ENCODE results near the gene TDRD10. TPM values are rescaled to one million over a fixed set of nuclear protein-coding genes. Genes with fewer than 3 reads are reported as not detected.

Gene TDRD10
- total RNA-seq, 4 donors from 2014 or later, result 0.57 to 1.5 (median 0.83) TPM; not detected in 1

DNA sequence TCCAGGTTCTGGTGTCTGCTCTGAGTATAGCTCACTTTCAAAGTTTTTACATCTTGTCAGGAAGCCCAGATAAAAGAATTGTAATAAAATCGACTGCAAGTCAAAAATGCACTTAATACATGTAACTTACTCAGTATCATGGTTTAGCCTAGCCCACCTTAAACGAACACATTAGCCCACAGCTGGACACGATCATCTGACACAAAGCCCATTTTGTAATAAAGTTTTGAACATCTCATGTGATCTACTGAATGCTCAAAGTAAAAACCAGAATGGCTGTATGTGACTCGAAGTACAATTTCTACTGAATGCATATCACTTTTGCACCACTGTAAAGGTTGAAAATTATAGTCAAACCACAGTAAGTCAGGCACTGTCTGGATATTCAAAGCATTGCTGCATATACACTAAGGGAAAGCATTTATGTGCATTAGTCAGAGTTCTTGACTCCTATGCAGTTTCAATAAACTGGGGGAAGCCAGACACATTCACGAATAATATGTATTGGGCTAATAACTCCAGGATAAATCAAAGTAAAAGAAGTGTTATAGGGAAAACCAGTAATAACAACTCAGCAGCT is 12.2 kb upstream of the TDRD10 start:
- intact Hi-C loops (cut with DNase I; ENCODE audit: low total_unique reads), result no loop called here
- 57 to 61% methylated on average over 5 of the region's 5 CpGs for WGBS, 2 donors

DNA sequence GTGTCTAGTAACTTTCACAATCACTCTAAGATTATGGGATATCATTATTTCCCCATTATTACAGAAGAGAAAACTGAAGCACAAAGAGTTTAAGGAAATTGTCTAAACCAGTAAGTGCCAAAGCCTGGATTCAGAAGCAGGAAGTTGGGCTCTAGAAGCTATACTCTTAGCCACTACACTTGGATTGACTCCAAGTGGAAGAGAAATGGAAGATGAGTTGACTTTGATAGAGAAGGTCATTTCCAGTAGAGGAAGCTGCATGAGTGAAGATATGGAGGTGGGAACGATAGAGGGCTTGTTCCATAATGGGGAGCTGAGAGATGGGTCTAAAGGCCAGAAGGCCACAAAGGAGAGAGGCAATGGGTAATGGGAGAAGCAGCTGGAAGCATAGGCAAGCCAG is 11.7 kb upstream of the TDRD10 start:
- TF ChIP-seq, protein P1, sequence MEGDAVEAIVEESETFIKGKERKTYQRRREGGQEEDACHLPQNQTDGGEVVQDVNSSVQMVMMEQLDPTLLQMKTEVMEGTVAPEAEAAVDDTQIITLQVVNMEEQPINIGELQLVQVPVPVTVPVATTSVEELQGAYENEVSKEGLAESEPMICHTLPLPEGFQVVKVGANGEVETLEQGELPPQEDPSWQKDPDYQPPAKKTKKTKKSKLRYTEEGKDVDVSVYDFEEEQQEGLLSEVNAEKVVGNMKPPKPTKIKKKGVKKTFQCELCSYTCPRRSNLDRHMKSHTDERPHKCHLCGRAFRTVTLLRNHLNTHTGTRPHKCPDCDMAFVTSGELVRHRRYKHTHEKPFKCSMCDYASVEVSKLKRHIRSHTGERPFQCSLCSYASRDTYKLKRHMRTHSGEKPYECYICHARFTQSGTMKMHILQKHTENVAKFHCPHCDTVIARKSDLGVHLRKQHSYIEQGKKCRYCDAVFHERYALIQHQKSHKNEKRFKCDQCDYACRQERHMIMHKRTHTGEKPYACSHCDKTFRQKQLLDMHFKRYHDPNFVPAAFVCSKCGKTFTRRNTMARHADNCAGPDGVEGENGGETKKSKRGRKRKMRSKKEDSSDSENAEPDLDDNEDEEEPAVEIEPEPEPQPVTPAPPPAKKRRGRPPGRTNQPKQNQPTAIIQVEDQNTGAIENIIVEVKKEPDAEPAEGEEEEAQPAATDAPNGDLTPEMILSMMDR (IDR thresholded peaks at IDR 0.05), result no peak
- WGBS, 2 donors, result 70% methylated on average over 1 of the region's 1 CpG
- H3K4me3 ChIP-seq (ENCODE audit: low read depth, poor library complexity, severe bottlenecking), result no peak overlapping the region
- peak in 1 of 2 donors; percentile 12 for DNase-seq (ENCODE audit: low spot score in 2 of 2)
- intact Hi-C loops (cut with DNase I; ENCODE audit: low total_unique reads), result no loop called here

More for the DNA sequence above, 12.2 kb upstream of the TDRD10 start:
- DNase-seq (ENCODE audit: low spot score in 2 of 2), result no peak
- no peak overlapping the region for H3K4me3 ChIP-seq (ENCODE audit: low read depth, poor library complexity, severe bottlenecking)
- TF ChIP-seq, protein P1 (IDR thresholded peaks at IDR 0.05), result no peak
- no peak for TF ChIP-seq POLR2A (IDR thresholded peaks at IDR 0.05)

GRCh38 chr1:154492115-154492514 is 9.9 kb upstream of the TDRD10 start:
- 75% methylated on average over 4 of the region's 4 CpGs for WGBS, 2 donors
- no peak overlapping the region for H3K4me3 ChIP-seq (ENCODE audit: low read depth, poor library complexity, severe bottlenecking)
- intact Hi-C loops (cut with DNase I; ENCODE audit: low total_unique reads), result no loop called here
- no peak for TF ChIP-seq POLR2A (IDR thresholded peaks at IDR 0.05)
- TF ChIP-seq, protein P1 (IDR thresholded peaks at IDR 0.05), result no peak
- peak in 1 of 2 donors; percentile 50 for DNase-seq (ENCODE audit: low spot score in 2 of 2)

DNA sequence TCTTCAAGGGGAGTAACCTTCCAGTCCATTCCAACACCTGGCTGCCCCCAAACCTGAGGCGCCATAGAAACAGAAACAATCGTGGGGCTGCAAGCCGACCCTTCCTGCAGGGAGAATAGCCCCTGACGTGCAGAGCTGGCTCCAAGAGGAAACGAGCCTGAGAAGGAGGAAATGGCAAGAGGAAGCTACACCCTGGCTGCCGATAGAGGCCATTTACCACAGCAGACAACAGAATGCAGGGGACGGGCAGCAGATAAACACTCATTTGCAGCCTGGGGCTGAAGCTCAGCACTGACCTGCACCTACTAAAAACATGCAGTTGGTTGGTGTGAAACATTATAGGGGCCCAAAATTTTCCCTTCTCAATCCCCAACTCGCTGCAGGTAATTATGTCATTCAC is 8.7 kb upstream of the TDRD10 start:
- intact Hi-C loops (cut with DNase I; ENCODE audit: low total_unique reads), result no loop called here
- TF ChIP-seq, protein P1 (IDR thresholded peaks at IDR 0.05), result no peak
- WGBS, 2 donors, result 55 to 60% methylated on average over 8 of the region's 8 CpGs
- peak in 1 of 2 donors; percentile 86 for DNase-seq (ENCODE audit: low spot score in 2 of 2)
- H3K4me3 ChIP-seq (ENCODE audit: low read depth, poor library complexity, severe bottlenecking), result no peak overlapping the region

GRCh38 chr1:154495496-154496273 is 6.3 kb upstream of the TDRD10 start:
- 80 to 83% methylated on average over 8 of the region's 8 CpGs for WGBS, 2 donors
- H3K4me3 ChIP-seq (ENCODE audit: low read depth, poor library complexity, severe bottlenecking), result no peak overlapping the region
- TF ChIP-seq POLR2A (IDR thresholded peaks at IDR 0.05), result no peak
- TF ChIP-seq, protein P1 (IDR thresholded peaks at IDR 0.05), result no peak
- DNase-seq (ENCODE audit: low spot score in 2 of 2), result peak in 1 of 2 donors; percentile 3
- intact Hi-C loops (cut with DNase I; ENCODE audit: low total_unique reads), result no loop called here

Data from lower leg skin (tissue), 4 donors.